GM23338 (cell line): ENCODE data around the gene EIF4G3. TPM values are rescaled to one million over a fixed set of nuclear protein-coding genes. Genes with fewer than 3 reads are reported as not detected.

ENCODE experiments used
- ATAC-seq: fragments of 200-7000 bp; cut with Tn5 transposase; 3 replicates; pipeline ENCODE4 v1.9.1; 2020
- DNase-seq: peaks from one replicate; pipeline ENCODE4 v3.0.0-alpha.2; 2015; ENCODE audit warnings: low spot score
- H2AFZ ChIP-seq: fragments of 200-600 bp; sonication (generic); 2 replicates; pipeline ENCODE4 v1.8.0; 2016; ENCODE audit warnings: antibody characterized with exemption, mild to moderate bottlenecking, moderate library complexity
- H3F3A ChIP-seq: fragments of 200-600 bp; sonication (generic); replicated peaks from 2 replicates; pipeline ENCODE4 v1.8.0; 2017; ENCODE audit warnings: antibody characterized with exemption, mixed run types, low read depth
- H3K27ac ChIP-seq: fragments of 200-600 bp; sonication (generic); 2 replicates; pipeline ENCODE4 v1.6.1; 2016; ENCODE audit warnings: low read depth
- H3K27me3 ChIP-seq: fragments of 200-600 bp; sonication (generic); 2 replicates; pipeline ENCODE4 v1.8.0; 2016; ENCODE audit warnings: mild to moderate bottlenecking, mixed run types, moderate library complexity; ENCODE audit not compliant: insufficient read depth
- H3K36me3 ChIP-seq: fragments of 200-600 bp; sonication (generic); 2 replicates; pipeline ENCODE4 v1.8.0; 2016; ENCODE audit warnings: mild to moderate bottlenecking; ENCODE audit not compliant: insufficient read depth
- H3K4me1 ChIP-seq: fragments of 200-600 bp; sonication (generic); 2 replicates; pipeline ENCODE4 v1.8.0; 2016; ENCODE audit warnings: mild to moderate bottlenecking, moderate library complexity; ENCODE audit not compliant: insufficient read depth
- H3K4me2 ChIP-seq: fragments of 200-600 bp; sonication (generic); 2 replicates; pipeline ENCODE4 v1.7.1; 2017; ENCODE audit warnings: mixed run types
- H3K4me3 ChIP-seq: fragments of 200-600 bp; sonication (generic); 2 replicates; pipeline ENCODE4 v1.6.1; 2016; ENCODE audit warnings: mixed run types
- H3K79me2 ChIP-seq: fragments of 200-600 bp; sonication (generic); replicated peaks from 2 replicates; pipeline ENCODE4 v1.8.0; 2017; ENCODE audit warnings: mild to moderate bottlenecking; ENCODE audit not compliant: insufficient read depth
- H3K9me2 ChIP-seq: fragments of 200-600 bp; sonication (generic); 2 replicates; pipeline ENCODE4 v1.8.0; 2017; ENCODE audit not compliant: insufficient read depth
- H4K20me1 ChIP-seq: fragments of 200-600 bp; sonication (generic); replicated peaks from 2 replicates; pipeline ENCODE4 v1.8.0; 2017; ENCODE audit warnings: mild to moderate bottlenecking; ENCODE audit not compliant: insufficient read depth
- H3K27ac Mint-ChIP-seq: 2 replicates; pipeline ENCODE4 v1.8.0; 2020; ENCODE audit warnings: inconsistent platforms, mild to moderate bottlenecking, moderate library complexity, mixed read lengths
- H3K27me3 Mint-ChIP-seq: 3 replicates; pipeline ENCODE4 v1.8.0; 2022; ENCODE audit warnings: low read depth, mild to moderate bottlenecking, moderate library complexity, mixed read lengths, inconsistent platforms; ENCODE audit not compliant: insufficient read depth, poor library complexity
- H3K36me3 Mint-ChIP-seq: 3 replicates; pipeline ENCODE4 v1.8.0; 2021; ENCODE audit warnings: low read depth, mild to moderate bottlenecking, inconsistent platforms, moderate library complexity, mixed read lengths
- H3K4me1 Mint-ChIP-seq: 3 replicates; pipeline ENCODE4 v1.8.0; 2020; ENCODE audit warnings: mild to moderate bottlenecking, inconsistent platforms, mixed read lengths
- H3K4me3 Mint-ChIP-seq: 3 replicates; pipeline ENCODE4 v1.8.0; 2021; ENCODE audit warnings: moderate library complexity, mild to moderate bottlenecking, inconsistent platforms, mixed read lengths
- H3K9me3 Mint-ChIP-seq: 3 replicates; pipeline ENCODE4 v1.8.0; 2020; ENCODE audit warnings: moderate library complexity, mild to moderate bottlenecking, inconsistent platforms, mixed read lengths
- CREB1 ChIP-seq: fragments of 250-450 bp; sonication (Bioruptor Pico); IDR thresholded peaks from 2 replicates; pipeline ENCODE4 v1.5.0; 2020; ENCODE audit warnings: low read depth, mild to moderate bottlenecking, moderate library complexity
- EZH2 ChIP-seq: fragments of 200-600 bp; sonication (generic); IDR thresholded peaks from one replicate; pipeline ENCODE4 v1.8.0; 2017; ENCODE audit warnings: antibody characterized with exemption, mild to moderate bottlenecking, low read depth; ENCODE audit not compliant: unreplicated experiment
- EZH2phosphoT487 ChIP-seq: fragments of 200-600 bp; sonication (generic); IDR thresholded peaks from one replicate; pipeline ENCODE4 v1.8.1; 2018; ENCODE audit warnings: antibody characterized with exemption; ENCODE audit not compliant: unreplicated experiment
- NANOG ChIP-seq: IDR thresholded peaks from 2 replicates; pipeline ENCODE4 v1.6.1; 2016; ENCODE audit warnings: antibody characterized with exemption, borderline replicate concordance
- POLR2AphosphoS5 ChIP-seq: IDR thresholded peaks from 2 replicates; pipeline ENCODE4 v1.6.1; 2016; ENCODE audit warnings: antibody characterized with exemption, low read depth
- STAT1 ChIP-seq: IDR thresholded peaks from one replicate; pipeline ENCODE4 v1.6.1; 2016; ENCODE audit warnings: antibody characterized with exemption; ENCODE audit not compliant: unreplicated experiment
- ZNF114 ChIP-seq: fragments of 250-450 bp; sonication (Bioruptor Pico); IDR thresholded peaks from 2 replicates; pipeline ENCODE4 v1.5.0; 2020; ENCODE audit warnings: mild to moderate bottlenecking, moderate library complexity
- polyA plus RNA-seq: library from polyadenylated mRNA; unstranded; fragments of >200 nt; fragmentation: Nextera tagmentation; extraction: Ambion mirVana; gene quantifications from 2 replicates; pipeline ENCODE4 v1.2.1, GENCODE V29; 2016
- total RNA-seq: library from RNA; depleted of rRNA; stranded (reverse); fragments of >200 nt; shearing (Covaris generic); gene quantifications from 2 replicates; pipeline ENCODE4 v1.2.3, GENCODE V29; 2014
- TF ChIP-seq, protein P1 (sequence below): fragments of 250-450 bp; sonication (Bioruptor Pico); IDR thresholded peaks from 2 replicates; pipeline ENCODE4 v1.5.0; 2020; ENCODE audit warnings: mild to moderate bottlenecking, moderate library complexity
- TF ChIP-seq, protein P2 (sequence below): IDR thresholded peaks from 2 replicates; pipeline ENCODE4 v1.6.1; 2016; ENCODE audit warnings: antibody characterized with exemption
- TF ChIP-seq, protein P3 (sequence below), 2 experiments: fragments of 200-600 bp in 1 of 2; sonication (generic) in 1 of 2; conservative IDR thresholded peaks; 2 replicates each; pipeline versions ENCODE4 v1.5.1 to v1.6.1; 2016 to 2017; ENCODE audit warnings: antibody characterized with exemption in 2 of 2, low read depth in 2 of 2, mild to moderate bottlenecking in 2 of 2, moderate library complexity in 1 of 2
- TF ChIP-seq, protein P4 (sequence below): IDR thresholded peaks from one replicate; pipeline ENCODE4 v1.6.1; 2018; ENCODE audit warnings: antibody characterized with exemption; ENCODE audit not compliant: unreplicated experiment

EIF4G3 gene
- total and polyA plus RNA-seq, 2 experiments from 2014 or later, result 37.9 to 68.1 TPM

DNA sequence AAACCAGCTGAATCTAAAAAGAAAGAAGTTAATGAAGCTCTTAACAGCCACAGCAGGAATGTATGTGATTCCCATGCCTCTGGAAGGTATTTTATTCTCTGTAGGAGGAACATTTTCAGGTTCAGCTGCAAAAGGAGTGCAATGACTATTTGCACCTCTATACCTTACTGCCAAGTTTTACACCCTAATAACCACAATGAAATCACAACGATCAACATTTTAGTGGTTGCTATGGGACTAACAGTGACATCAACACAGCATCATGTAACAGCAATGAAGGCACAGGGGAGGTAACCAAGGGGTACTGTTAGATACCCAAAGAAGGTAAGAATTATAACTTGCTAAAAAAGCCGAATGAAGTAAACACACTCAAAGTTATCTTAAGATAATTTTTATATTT, 273.3 kb downstream of the EIF4G3 start (continued):
- TF ChIP-seq, protein P1, sequence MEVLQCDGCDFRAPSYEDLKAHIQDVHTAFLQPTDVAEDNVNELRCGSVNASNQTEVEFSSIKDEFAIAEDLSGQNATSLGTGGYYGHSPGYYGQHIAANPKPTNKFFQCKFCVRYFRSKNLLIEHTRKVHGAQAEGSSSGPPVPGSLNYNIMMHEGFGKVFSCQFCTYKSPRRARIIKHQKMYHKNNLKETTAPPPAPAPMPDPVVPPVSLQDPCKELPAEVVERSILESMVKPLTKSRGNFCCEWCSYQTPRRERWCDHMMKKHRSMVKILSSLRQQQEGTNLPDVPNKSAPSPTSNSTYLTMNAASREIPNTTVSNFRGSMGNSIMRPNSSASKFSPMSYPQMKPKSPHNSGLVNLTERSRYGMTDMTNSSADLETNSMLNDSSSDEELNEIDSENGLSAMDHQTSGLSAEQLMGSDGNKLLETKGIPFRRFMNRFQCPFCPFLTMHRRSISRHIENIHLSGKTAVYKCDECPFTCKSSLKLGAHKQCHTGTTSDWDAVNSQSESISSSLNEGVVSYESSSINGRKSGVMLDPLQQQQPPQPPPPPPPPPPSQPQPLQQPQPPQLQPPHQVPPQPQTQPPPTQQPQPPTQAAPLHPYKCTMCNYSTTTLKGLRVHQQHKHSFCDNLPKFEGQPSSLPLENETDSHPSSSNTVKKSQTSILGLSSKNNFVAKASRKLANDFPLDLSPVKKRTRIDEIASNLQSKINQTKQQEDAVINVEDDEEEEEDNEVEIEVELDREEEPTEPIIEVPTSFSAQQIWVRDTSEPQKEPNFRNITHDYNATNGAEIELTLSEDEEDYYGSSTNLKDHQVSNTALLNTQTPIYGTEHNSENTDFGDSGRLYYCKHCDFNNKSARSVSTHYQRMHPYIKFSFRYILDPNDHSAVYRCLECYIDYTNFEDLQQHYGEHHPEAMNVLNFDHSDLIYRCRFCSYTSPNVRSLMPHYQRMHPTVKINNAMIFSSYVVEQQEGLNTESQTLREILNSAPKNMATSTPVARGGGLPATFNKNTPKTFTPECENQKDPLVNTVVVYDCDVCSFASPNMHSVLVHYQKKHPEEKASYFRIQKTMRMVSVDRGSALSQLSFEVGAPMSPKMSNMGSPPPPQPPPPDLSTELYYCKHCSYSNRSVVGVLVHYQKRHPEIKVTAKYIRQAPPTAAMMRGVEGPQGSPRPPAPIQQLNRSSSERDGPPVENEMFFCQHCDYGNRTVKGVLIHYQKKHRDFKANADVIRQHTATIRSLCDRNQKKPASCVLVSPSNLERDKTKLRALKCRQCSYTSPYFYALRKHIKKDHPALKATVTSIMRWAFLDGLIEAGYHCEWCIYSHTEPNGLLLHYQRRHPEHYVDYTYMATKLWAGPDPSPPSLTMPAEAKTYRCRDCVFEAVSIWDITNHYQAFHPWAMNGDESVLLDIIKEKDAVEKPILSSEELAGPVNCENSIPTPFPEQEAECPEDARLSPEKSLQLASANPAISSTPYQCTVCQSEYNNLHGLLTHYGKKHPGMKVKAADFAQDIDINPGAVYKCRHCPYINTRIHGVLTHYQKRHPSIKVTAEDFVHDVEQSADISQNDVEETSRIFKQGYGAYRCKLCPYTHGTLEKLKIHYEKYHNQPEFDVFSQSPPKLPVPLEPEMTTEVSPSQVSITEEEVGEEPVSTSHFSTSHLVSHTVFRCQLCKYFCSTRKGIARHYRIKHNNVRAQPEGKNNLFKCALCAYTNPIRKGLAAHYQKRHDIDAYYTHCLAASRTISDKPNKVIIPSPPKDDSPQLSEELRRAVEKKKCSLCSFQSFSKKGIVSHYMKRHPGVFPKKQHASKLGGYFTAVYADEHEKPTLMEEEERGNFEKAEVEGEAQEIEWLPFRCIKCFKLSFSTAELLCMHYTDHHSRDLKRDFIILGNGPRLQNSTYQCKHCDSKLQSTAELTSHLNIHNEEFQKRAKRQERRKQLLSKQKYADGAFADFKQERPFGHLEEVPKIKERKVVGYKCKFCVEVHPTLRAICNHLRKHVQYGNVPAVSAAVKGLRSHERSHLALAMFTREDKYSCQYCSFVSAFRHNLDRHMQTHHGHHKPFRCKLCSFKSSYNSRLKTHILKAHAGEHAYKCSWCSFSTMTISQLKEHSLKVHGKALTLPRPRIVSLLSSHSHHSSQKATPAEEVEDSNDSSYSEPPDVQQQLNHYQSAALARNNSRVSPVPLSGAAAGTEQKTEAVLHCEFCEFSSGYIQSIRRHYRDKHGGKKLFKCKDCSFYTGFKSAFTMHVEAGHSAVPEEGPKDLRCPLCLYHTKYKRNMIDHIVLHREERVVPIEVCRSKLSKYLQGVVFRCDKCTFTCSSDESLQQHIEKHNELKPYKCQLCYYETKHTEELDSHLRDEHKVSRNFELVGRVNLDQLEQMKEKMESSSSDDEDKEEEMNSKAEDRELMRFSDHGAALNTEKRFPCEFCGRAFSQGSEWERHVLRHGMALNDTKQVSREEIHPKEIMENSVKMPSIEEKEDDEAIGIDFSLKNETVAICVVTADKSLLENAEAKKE (CRISPR knock-in tag), result no peak
- TF ChIP-seq POLR2AphosphoS5, result no peak
- TF ChIP-seq EZH2phosphoT487, result no peak
- TF ChIP-seq NANOG, result no peak
- no peak for TF ChIP-seq EZH2
- TF ChIP-seq STAT1, result no peak
- TF ChIP-seq, protein P2, sequence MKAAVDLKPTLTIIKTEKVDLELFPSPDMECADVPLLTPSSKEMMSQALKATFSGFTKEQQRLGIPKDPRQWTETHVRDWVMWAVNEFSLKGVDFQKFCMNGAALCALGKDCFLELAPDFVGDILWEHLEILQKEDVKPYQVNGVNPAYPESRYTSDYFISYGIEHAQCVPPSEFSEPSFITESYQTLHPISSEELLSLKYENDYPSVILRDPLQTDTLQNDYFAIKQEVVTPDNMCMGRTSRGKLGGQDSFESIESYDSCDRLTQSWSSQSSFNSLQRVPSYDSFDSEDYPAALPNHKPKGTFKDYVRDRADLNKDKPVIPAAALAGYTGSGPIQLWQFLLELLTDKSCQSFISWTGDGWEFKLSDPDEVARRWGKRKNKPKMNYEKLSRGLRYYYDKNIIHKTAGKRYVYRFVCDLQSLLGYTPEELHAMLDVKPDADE, result no peak

DNA sequence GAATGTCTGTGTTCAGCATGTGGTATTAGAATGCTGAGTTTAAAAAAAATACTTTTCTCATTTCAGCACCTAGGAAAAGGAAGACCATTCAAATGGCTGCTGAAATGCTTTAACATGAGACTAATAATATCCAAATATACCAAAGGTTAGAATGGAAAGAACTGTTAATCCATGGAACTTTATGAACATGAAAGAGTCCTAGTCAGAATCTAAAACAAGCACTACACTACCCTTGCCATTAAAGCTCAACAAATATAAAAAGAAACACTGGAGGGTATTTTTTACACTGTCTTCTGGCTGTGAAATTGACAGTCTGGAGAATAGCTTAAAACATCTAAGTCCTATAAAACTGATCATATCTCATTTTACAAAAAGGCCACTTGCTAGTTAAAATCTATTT, 276.6 kb downstream of the EIF4G3 start:
- Histone ChIP-seq H2AFZ (no peak overlapping the region), H3K27me3 (no peaks in the 10 kb centered on the region), H4K20me1 (0 out of 2 replicates have a peak, but pooled peaks cover 3% of the 10 kb centered on the region), H3K79me2 (no peaks in the 10 kb centered on the region), H3K9me2 (no peaks in the 10 kb centered on the region), H3K4me3 (no peak overlapping the region), H3K27ac (no peak overlapping the region), H3K36me3 (peaks cover 1% of the 10 kb centered on the region; the same call in 1 of the 2 replicates), H3K4me2 (no peak overlapping the region), H3F3A (no peaks in the 10 kb centered on the region), H3K4me1 (no peaks in the 10 kb centered on the region)
- Mint-ChIP-seq H3K36me3 (peaks cover 18% of the 10 kb centered on the region; the same call in 2 of the 3 replicates), H3K27ac (no peak overlapping the region), H3K4me1 (no peaks in the 10 kb centered on the region), H3K27me3 (no peaks in the 10 kb centered on the region), H3K4me3 (no peak overlapping the region), H3K9me3 (no peaks in the 10 kb centered on the region)
- ATAC-seq, result no peak
- no peak for DNase-seq
- TF ChIP-seq ZNF114 (CRISPR knock-in tag) (no peak), CREB1 (CRISPR knock-in tag) (no peak), EZH2 (no peak), POLR2AphosphoS5 (no peak), NANOG (no peak)
- TF ChIP-seq, protein P3, sequence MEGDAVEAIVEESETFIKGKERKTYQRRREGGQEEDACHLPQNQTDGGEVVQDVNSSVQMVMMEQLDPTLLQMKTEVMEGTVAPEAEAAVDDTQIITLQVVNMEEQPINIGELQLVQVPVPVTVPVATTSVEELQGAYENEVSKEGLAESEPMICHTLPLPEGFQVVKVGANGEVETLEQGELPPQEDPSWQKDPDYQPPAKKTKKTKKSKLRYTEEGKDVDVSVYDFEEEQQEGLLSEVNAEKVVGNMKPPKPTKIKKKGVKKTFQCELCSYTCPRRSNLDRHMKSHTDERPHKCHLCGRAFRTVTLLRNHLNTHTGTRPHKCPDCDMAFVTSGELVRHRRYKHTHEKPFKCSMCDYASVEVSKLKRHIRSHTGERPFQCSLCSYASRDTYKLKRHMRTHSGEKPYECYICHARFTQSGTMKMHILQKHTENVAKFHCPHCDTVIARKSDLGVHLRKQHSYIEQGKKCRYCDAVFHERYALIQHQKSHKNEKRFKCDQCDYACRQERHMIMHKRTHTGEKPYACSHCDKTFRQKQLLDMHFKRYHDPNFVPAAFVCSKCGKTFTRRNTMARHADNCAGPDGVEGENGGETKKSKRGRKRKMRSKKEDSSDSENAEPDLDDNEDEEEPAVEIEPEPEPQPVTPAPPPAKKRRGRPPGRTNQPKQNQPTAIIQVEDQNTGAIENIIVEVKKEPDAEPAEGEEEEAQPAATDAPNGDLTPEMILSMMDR (conservative IDR thresholded peaks at IDR 0.05; ENCODE audit: low read depth in 2 of 2), result no peak
- TF ChIP-seq, protein P4, sequence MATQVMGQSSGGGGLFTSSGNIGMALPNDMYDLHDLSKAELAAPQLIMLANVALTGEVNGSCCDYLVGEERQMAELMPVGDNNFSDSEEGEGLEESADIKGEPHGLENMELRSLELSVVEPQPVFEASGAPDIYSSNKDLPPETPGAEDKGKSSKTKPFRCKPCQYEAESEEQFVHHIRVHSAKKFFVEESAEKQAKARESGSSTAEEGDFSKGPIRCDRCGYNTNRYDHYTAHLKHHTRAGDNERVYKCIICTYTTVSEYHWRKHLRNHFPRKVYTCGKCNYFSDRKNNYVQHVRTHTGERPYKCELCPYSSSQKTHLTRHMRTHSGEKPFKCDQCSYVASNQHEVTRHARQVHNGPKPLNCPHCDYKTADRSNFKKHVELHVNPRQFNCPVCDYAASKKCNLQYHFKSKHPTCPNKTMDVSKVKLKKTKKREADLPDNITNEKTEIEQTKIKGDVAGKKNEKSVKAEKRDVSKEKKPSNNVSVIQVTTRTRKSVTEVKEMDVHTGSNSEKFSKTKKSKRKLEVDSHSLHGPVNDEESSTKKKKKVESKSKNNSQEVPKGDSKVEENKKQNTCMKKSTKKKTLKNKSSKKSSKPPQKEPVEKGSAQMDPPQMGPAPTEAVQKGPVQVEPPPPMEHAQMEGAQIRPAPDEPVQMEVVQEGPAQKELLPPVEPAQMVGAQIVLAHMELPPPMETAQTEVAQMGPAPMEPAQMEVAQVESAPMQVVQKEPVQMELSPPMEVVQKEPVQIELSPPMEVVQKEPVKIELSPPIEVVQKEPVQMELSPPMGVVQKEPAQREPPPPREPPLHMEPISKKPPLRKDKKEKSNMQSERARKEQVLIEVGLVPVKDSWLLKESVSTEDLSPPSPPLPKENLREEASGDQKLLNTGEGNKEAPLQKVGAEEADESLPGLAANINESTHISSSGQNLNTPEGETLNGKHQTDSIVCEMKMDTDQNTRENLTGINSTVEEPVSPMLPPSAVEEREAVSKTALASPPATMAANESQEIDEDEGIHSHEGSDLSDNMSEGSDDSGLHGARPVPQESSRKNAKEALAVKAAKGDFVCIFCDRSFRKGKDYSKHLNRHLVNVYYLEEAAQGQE, result no peak
